DND-41 (cell line): ENCODE measurements around the gene RALY.

Experiments used
- ATAC-seq: fragments of 200-7000 bp; cut with Tn5 transposase; 3 replicates; pipeline ENCODE4 v1.9.1; 2021; ENCODE audit warnings: low read depth; ENCODE audit not compliant: insufficient read depth
- DNase-seq: peaks from one replicate; pipeline ENCODE4 v3.0.0-alpha.2; 2020
- H2AFZ ChIP-seq: 2 replicates; pipeline ENCODE4 v1.6.0; 2012; ENCODE audit warnings: low read depth, low read length
- H3K27ac ChIP-seq: 2 replicates; pipeline ENCODE4 v1.5.1; 2012; ENCODE audit warnings: low read length, inconsistent platforms
- H3K27me3 ChIP-seq: fragments of 200-600 bp; sonication (generic); 2 replicates; pipeline ENCODE4 v1.6.0; 2012; ENCODE audit warnings: low read length, mild to moderate bottlenecking, inconsistent platforms; ENCODE audit not compliant: insufficient read depth, poor library complexity
- H3K36me3 ChIP-seq: 2 replicates; pipeline ENCODE4 v1.5.1; 2012; ENCODE audit warnings: low read length, inconsistent platforms; ENCODE audit not compliant: insufficient read depth
- H3K4me1 ChIP-seq: 2 replicates; pipeline ENCODE4 v1.5.1; 2012; ENCODE audit warnings: mild to moderate bottlenecking, low read length; ENCODE audit not compliant: insufficient read depth
- H3K4me2 ChIP-seq: 2 replicates; pipeline ENCODE4 v1.6.0; 2012; ENCODE audit warnings: mild to moderate bottlenecking, moderate library complexity, low read length, inconsistent platforms; ENCODE audit not compliant: insufficient read depth
- H3K4me3 ChIP-seq, 2 experiments: fragments of 200-600 bp in 1 of 2; shearing (Covaris generic) in 1 of 2; 2 replicates each; pipeline ENCODE4 v1.5.1; 2012 to 2016; ENCODE audit warnings: inconsistent platforms in 2 of 2, low read length in 2 of 2, mild to moderate bottlenecking in 2 of 2, low read depth in 1 of 2, moderate library complexity in 1 of 2
- H3K79me2 ChIP-seq: 2 replicates; pipeline ENCODE4 v1.6.0; 2012; ENCODE audit warnings: low read length, inconsistent platforms; ENCODE audit not compliant: insufficient read depth
- H3K9ac ChIP-seq: 2 replicates; pipeline ENCODE4 v1.6.0; 2012; ENCODE audit warnings: low read depth, mild to moderate bottlenecking, inconsistent platforms, low read length, moderate library complexity
- H3K9me3 ChIP-seq: 2 replicates; pipeline ENCODE4 v1.5.1; 2012; ENCODE audit warnings: low read length, moderate library complexity, mild to moderate bottlenecking, inconsistent platforms; ENCODE audit not compliant: insufficient read depth, severe bottlenecking
- H4K20me1 ChIP-seq: 2 replicates; pipeline ENCODE4 v1.6.0; 2012; ENCODE audit warnings: low read length; ENCODE audit not compliant: insufficient read depth
- CTCF ChIP-seq: IDR thresholded peaks from 2 replicates; pipeline ENCODE4 v1.5.1; 2012; ENCODE audit warnings: borderline replicate concordance, low read length, moderate library complexity, mild to moderate bottlenecking; ENCODE audit not compliant: poor library complexity, severe bottlenecking; ENCODE audit errors: extremely low read depth
- EZH2 ChIP-seq: IDR thresholded peaks from 3 replicates; pipeline ENCODE4 v1.6.1; 2012; ENCODE audit warnings: borderline replicate concordance, low read depth, mild to moderate bottlenecking, moderate library complexity, low read length, inconsistent platforms; ENCODE audit not compliant: severe bottlenecking

The RALY gene

GRCh38 chr20:34069341-34070078, 75.8 kb downstream of the RALY start:
- DNase-seq, result peak; percentile 61
- Histone ChIP-seq H3K36me3 (peaks cover 73% of the 10 kb centered on the region), H2AFZ (no peak overlapping the region), H3K79me2 (peaks cover 95% of the 10 kb centered on the region), H3K4me2 (no peak overlapping the region), H3K4me3 (no peak overlapping the region), H3K27me3 (no peaks in the 10 kb centered on the region), H3K4me1 (no peaks in the 10 kb centered on the region), H4K20me1 (peaks cover 83% of the 10 kb centered on the region), H3K9me3 (no peaks in the 10 kb centered on the region), H3K9ac (no peak overlapping the region), H3K27ac (no peak overlapping the region)
- peak; percentile 77 for ATAC-seq
- TF ChIP-seq CTCF, result peak; percentile 88
- no peak for TF ChIP-seq EZH2

GRCh38 chr20:34070079-34070439, 76.3 kb downstream of the RALY start:
- H3K9ac ChIP-seq, result no peak overlapping the region
- H4K20me1 ChIP-seq, result peaks cover 83% of the 10 kb centered on the region
- no peak overlapping the region for H3K27ac ChIP-seq
- H3K79me2 ChIP-seq, result peaks cover 95% of the 10 kb centered on the region
- no peaks in the 10 kb centered on the region for H3K27me3 ChIP-seq
- no peaks in the 10 kb centered on the region for H3K4me1 ChIP-seq
- H3K9me3 ChIP-seq, result no peaks in the 10 kb centered on the region
- no peak for DNase-seq
- no peak overlapping the region for H3K4me2 ChIP-seq
- peaks cover 73% of the 10 kb centered on the region for H3K36me3 ChIP-seq
- no peak for ATAC-seq
- H2AFZ ChIP-seq, result no peak overlapping the region
- TF ChIP-seq CTCF (no peak), EZH2 (no peak)
- H3K4me3 ChIP-seq, result no peak overlapping the region

DNA sequence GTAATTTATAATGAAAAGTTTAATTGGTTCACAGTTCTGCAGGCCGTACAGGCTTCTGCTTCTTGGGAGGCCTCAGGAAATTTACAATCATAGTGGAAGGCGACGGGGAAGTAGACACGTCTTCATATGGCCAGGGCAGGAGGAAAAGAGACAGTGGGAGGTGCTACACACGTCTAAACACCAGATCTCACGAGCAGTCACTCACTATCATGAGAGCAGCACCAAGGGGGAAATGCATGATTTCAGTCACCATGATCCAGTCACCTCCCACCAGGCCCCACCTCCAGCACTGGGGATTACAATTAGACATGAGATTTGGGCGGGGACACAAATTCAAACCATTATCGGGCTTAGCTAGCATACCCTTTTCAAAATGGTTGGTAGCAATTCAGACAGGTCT, 77.1 kb downstream of the RALY start:
- H3K27ac ChIP-seq, result no peak overlapping the region
- H3K4me1 ChIP-seq, result no peaks in the 10 kb centered on the region
- H3K4me3 ChIP-seq, result no peak overlapping the region
- H2AFZ ChIP-seq, result no peak overlapping the region
- H3K9ac ChIP-seq, result no peak overlapping the region
- peaks cover 95% of the 10 kb centered on the region for H3K79me2 ChIP-seq
- TF ChIP-seq EZH2 (no peak), CTCF (no peak)
- H3K9me3 ChIP-seq, result no peaks in the 10 kb centered on the region
- DNase-seq, result no peak
- H3K4me2 ChIP-seq, result no peak overlapping the region
- H3K27me3 ChIP-seq, result no peaks in the 10 kb centered on the region
- no peak for ATAC-seq
- H3K36me3 ChIP-seq, result peaks cover 73% of the 10 kb centered on the region
- peaks cover 83% of the 10 kb centered on the region for H4K20me1 ChIP-seq

DNA sequence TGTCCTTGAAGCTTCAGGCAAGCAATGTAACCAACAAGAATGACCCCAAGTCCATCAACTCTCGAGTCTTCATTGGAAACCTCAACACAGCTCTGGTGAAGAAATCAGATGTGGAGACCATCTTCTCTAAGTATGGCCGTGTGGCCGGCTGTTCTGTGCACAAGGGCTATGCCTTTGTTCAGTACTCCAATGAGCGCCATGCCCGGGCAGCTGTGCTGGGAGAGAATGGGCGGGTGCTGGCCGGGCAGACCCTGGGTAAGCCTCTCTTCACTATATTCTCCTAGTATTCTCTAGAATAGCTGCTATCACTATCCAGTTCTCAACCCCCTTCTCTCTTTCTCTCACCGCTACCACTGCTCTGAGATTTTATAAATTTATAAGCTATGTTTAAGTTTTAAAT, 78.4 kb downstream of the RALY start:
- H3K27ac ChIP-seq, result no peak overlapping the region
- H3K4me2 ChIP-seq, result no peak overlapping the region
- peaks cover 81% of the 10 kb centered on the region for H3K36me3 ChIP-seq
- H3K79me2 ChIP-seq, result peaks cover 89% of the 10 kb centered on the region
- H3K4me3 ChIP-seq, result no peak overlapping the region
- no peak overlapping the region for H3K9ac ChIP-seq
- no peak overlapping the region for H2AFZ ChIP-seq
- ATAC-seq (no peak), DNase-seq (no peak)
- peaks cover 88% of the 10 kb centered on the region for H4K20me1 ChIP-seq
- H3K4me1 ChIP-seq, result no peaks in the 10 kb centered on the region
- H3K27me3 ChIP-seq, result no peaks in the 10 kb centered on the region
- TF ChIP-seq CTCF (no peak), EZH2 (no peak)
- no peaks in the 10 kb centered on the region for H3K9me3 ChIP-seq
